GM20000 (cell line): ENCODE data around the gene GAPVD1.

ENCODE experiments used
- DNase-seq: peaks from one replicate; pipeline ENCODE4 v3.0.0; 2012; ENCODE audit warnings: low spot score
- CTCF ChIP-seq: IDR thresholded peaks from 2 replicates; pipeline ENCODE4 v1.5.1; 2012; ENCODE audit warnings: mild to moderate bottlenecking, control low read depth; ENCODE audit errors: extremely low read depth, missing control alignments

Gene GAPVD1

GRCh38 chr9:125410522-125410894, 148.9 kb downstream of the GAPVD1 start:
- DNase-seq: no peak
- no peak for TF ChIP-seq CTCF

GRCh38 chr9:125411171-125411756, 149.6 kb downstream of the GAPVD1 start:
- no peak for DNase-seq
- TF ChIP-seq CTCF: no peak

- no peak for TF ChIP-seq CTCF
- DNase-seq: no peak
These were observed 150.5 kb downstream of the GAPVD1 start for GRCh38 chr9:125412166-125412565.

GRCh38 chr9:125413579-125413978, 152.0 kb downstream of the GAPVD1 start:
- TF ChIP-seq CTCF: no peak
- DNase-seq: no peak

GRCh38 chr9:125415583-125416460, 154.2 kb downstream of the GAPVD1 start:
- no peak for DNase-seq
- TF ChIP-seq CTCF: no peak

GRCh38 chr9:125416517-125416916, 154.9 kb downstream of the GAPVD1 start:
- no peak for DNase-seq
- TF ChIP-seq CTCF: no peak
